Measurements from ENCODE around the gene ATP8A2.

Gene ATP8A2

DNA sequence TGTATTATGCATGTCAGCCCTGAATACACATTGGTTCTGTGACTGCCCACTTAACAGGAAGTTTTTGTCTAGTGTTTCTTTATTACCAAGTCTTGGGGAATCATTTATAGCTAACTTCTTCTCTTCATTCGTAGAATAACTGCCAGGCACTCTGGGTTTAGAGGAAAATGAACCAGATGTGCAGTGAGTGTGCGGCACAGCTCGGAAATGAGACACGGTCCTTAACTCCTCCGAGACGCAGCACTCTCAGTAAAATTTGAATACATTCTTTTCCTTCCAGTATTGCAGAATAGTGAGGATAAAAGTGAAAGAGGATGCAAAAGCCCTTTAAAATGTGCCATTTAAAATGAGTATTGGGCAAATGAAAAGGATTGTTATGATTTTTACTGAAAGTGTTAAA, 29.2 kb downstream of the ATP8A2 start:
- TF ChIP-seq, protein P1, sequence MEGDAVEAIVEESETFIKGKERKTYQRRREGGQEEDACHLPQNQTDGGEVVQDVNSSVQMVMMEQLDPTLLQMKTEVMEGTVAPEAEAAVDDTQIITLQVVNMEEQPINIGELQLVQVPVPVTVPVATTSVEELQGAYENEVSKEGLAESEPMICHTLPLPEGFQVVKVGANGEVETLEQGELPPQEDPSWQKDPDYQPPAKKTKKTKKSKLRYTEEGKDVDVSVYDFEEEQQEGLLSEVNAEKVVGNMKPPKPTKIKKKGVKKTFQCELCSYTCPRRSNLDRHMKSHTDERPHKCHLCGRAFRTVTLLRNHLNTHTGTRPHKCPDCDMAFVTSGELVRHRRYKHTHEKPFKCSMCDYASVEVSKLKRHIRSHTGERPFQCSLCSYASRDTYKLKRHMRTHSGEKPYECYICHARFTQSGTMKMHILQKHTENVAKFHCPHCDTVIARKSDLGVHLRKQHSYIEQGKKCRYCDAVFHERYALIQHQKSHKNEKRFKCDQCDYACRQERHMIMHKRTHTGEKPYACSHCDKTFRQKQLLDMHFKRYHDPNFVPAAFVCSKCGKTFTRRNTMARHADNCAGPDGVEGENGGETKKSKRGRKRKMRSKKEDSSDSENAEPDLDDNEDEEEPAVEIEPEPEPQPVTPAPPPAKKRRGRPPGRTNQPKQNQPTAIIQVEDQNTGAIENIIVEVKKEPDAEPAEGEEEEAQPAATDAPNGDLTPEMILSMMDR (IDR thresholded peaks at IDR 0.05; ENCODE audit: low read depth, low read length, missing control alignments) = no peak
- H3K4me3 ChIP-seq (replicated peaks; ENCODE audit: low read depth, low read length) = no peak overlapping the region
- DNase-seq (ENCODE audit: extremely low read depth, low read depth) = no peak

DNA sequence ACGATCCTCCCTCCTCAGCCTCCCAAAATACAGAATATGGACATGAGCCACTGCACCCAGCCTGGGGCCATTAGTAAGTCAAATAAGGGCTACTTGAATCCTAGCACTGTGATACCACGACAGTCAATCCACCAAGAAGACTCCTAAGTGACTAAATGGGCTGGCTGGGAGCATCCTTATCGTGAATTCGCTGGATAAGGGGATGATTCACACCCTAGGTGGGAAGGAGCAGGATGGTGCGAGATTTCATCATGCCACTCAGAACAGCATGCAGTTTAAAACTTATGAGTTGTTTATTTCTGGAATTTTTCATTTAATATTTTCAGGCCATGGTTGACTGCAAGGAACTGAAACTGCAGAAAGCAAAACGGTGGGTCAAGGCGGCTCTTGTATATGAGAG, 30.2 kb downstream of the ATP8A2 start:
- no peak for DNase-seq (ENCODE audit: extremely low read depth, low read depth)
- TF ChIP-seq, protein P1 (IDR thresholded peaks at IDR 0.05; ENCODE audit: low read depth, low read length, missing control alignments) = no peak
- no peak overlapping the region for H3K4me3 ChIP-seq (replicated peaks; ENCODE audit: low read depth, low read length)

DNA sequence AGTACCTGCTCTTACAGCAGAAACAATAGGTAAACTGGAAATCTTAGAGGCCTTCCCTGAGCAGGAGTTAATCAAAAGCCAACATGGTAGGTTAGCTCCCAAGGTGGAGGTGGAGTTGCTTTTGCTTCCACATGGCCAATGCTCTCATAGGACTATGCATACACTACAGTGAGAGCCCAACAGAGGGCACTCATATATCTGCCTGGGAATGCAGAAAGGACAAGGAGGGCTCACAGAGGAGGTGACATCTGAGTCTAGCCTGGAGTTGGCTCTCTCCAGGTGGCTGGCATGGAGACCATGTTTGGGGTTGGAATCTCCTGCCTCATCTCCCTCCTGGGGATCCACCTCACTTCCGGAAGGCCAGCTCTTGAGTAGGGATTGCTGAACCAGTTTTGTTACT, 34.6 kb downstream of the ATP8A2 start:
- DNase-seq (ENCODE audit: extremely low read depth, low read depth) = no peak
- TF ChIP-seq, protein P1 (IDR thresholded peaks at IDR 0.05; ENCODE audit: low read depth, low read length, missing control alignments) = no peak
- H3K4me3 ChIP-seq (replicated peaks; ENCODE audit: low read depth, low read length) = no peak overlapping the region

DNA sequence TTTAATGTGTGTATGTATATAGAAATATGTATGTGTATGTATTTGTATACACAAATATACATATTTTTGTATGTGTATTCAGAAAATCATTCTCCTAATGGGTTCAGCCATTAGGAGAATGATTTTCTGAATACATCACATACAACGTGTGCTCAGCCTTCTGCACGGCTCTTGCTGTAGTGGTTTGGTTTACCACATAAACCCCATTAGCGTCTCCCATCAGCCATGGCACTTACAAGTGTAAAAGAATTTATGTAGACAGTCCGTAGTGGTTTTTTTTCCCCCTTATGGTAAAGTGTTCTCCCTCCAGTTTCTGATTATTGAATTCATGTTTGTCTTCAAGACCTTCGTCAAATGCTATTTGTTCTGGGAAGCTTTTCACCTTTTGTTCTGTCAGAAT, 38.2 kb downstream of the ATP8A2 start:
- TF ChIP-seq, protein P1 (IDR thresholded peaks at IDR 0.05; ENCODE audit: low read depth, low read length, missing control alignments) = no peak
- no peak for DNase-seq (ENCODE audit: extremely low read depth, low read depth)
- no peak overlapping the region for H3K4me3 ChIP-seq (replicated peaks; ENCODE audit: low read depth, low read length)

DNA sequence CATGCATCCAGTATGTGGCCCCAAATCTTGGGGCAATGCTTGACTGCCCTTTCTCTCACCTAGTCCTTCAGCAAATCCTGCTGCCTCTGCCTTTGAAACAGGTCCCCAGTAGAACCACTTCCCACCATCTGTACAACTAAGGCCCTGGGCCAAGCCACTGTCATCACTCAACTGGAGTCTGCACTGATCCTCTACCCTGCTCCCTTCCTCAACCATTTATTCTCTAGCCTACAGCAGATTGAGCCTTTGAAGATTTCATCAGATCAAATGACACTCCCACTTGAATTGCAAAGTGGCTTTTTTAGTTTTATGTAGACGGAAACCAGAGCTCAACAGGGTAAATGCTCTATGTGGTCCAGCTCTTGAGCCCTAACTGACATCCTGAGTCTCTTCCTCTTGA, 43.5 kb downstream of the ATP8A2 start:
- TF ChIP-seq, protein P1 (IDR thresholded peaks at IDR 0.05; ENCODE audit: low read depth, low read length, missing control alignments) = no peak
- no peak overlapping the region for H3K4me3 ChIP-seq (replicated peaks; ENCODE audit: low read depth, low read length)
- DNase-seq (ENCODE audit: extremely low read depth, low read depth) = no peak

DNA sequence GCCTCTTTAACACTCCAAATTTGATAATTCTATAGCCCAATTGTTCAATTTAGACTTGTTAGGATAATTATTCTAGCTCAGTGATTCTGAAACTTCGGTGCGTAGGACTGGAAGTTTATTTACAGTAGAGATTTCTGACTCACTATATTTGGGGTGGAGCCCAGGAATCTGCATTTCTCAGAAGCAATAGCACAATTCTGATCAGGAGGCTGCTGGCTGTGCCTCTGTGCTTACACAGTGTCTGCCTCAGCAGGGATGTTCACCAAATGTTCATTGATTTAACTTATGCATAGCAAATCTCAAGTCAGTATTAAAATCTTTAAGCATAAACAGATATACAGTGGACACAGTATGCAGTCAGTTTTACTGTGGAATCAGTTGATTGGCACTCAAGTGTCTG, 45.8 kb downstream of the ATP8A2 start:
- TF ChIP-seq, protein P1 (IDR thresholded peaks at IDR 0.05; ENCODE audit: low read depth, low read length, missing control alignments) = no peak
- DNase-seq (ENCODE audit: extremely low read depth, low read depth) = no peak

DNA sequence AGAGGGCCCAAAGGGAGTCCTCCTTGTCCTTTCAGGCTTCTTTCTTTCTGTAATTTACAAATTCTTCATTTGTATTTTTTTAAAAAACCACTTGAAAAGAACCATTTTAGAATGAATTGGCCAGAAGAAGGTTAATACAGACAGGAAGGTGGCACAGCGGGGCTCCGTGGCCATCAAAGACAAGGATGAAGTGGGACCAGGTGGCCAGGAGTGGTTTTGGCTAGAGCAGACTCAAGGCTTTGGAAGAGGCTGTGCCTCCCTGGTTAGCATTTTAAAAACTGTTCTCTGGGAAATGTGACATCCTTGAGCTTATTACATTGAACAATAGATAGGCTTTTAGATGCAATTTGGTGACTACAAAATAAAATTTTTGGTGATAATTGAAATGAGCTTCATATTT, 48.4 kb downstream of the ATP8A2 start:
- H3K4me3 ChIP-seq (replicated peaks; ENCODE audit: low read depth, low read length) = no peak overlapping the region
- TF ChIP-seq, protein P1 (IDR thresholded peaks at IDR 0.05; ENCODE audit: low read depth, low read length, missing control alignments) = no peak
- no peak for DNase-seq (ENCODE audit: extremely low read depth, low read depth)

More for the DNA sequence above, 45.8 kb downstream of the ATP8A2 start:
- H3K4me3 ChIP-seq (replicated peaks; ENCODE audit: low read depth, low read length) = no peak overlapping the region

Measured in HFF-Myc (cell line).